ENCODE measurements around the gene MAP4. TPM values are rescaled to one million over a fixed set of nuclear protein-coding genes. Genes with fewer than 3 reads are reported as not detected.

MAP4 gene
- total RNA-seq, 2 donors from 2014 or later: 70.6 to 101 TPM

GRCh38 chr3:47897954-47898353, 118.3 kb downstream of the MAP4 start:
- H3K4me3 ChIP-seq: no peak overlapping the region
- peaks cover 0 to 2% of the 10 kb centered on the region in 2 donors for H3K36me3 ChIP-seq (replicated peaks in 1 of 2; ENCODE audit: insufficient read depth in 1 of 2, low read depth in 2 of 2)
- no peak for TF ChIP-seq CTCF (IDR thresholded peaks at IDR 0.05)
- TF ChIP-seq POLR2A (IDR thresholded peaks at IDR 0.05): no peak
- ATAC-seq (no peak), DNase-seq (no peak)
- peaks cover 39% of the 10 kb centered on the region for H3K4me1 ChIP-seq
- H3K9me3 ChIP-seq: no peaks in the 10 kb centered on the region
- no peaks in the 10 kb centered on the region for H3K27me3 ChIP-seq
- WGBS, 2 donors: 95 to 98% methylated on average over 3 of the region's 3 CpGs
- no peak overlapping the region for H3K27ac ChIP-seq
- intact Hi-C loops (cut with DNase I): no loop called here

DNA sequence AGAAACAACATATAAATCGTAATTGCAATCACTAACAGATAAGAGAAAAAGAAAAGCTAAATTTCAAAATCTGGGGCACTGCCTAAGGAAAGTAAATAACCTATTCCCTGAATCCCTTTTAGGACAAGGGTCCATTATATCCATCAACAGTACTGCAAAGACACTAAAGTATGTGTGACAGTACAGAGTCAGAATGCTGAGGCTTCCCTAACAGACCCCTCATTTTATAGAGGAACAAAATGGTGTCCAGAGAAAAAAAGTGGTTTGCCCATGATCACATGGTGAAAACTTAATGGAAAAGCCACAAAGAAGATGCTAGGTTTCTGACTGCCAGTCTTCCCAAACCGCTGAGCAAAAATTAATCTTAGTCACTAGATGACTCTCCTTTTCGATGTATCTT, 119.5 kb downstream of the MAP4 start:
- Histone ChIP-seq H3K36me3 (replicated peaks in 1 of 2; ENCODE audit: insufficient read depth in 1 of 2, low read depth in 2 of 2) (peaks cover 0 to 6% of the 10 kb centered on the region in 2 donors), H3K4me3 (no peak overlapping the region), H3K27ac (no peak overlapping the region), H3K4me1 (peaks cover 35% of the 10 kb centered on the region), H3K9me3 (no peaks in the 10 kb centered on the region), H3K27me3 (no peaks in the 10 kb centered on the region)
- no peak for TF ChIP-seq POLR2A (IDR thresholded peaks at IDR 0.05)
- TF ChIP-seq CTCF (IDR thresholded peaks at IDR 0.05): no peak
- 91 to 93% methylated on average over 3 of the region's 3 CpGs for WGBS, 2 donors
- DNase-seq (no peak), ATAC-seq (no peak)
- intact Hi-C loops (cut with DNase I): no loop called here

GRCh38 chr3:47895241-47895640, 121.0 kb downstream of the MAP4 start:
- Histone ChIP-seq H3K27ac (no peak overlapping the region), H3K4me3 (no peak overlapping the region), H3K36me3 (replicated peaks in 1 of 2; ENCODE audit: insufficient read depth in 1 of 2, low read depth in 2 of 2) (peaks cover 3 to 9% of the 10 kb centered on the region in 2 donors), H3K9me3 (no peaks in the 10 kb centered on the region), H3K4me1 (peaks cover 36% of the 10 kb centered on the region), H3K27me3 (no peaks in the 10 kb centered on the region)
- ATAC-seq: no peak
- intact Hi-C loops (cut with DNase I): no loop called here
- DNase-seq: no peak
- TF ChIP-seq CTCF (IDR thresholded peaks at IDR 0.05) (no peak), POLR2A (IDR thresholded peaks at IDR 0.05) (no peak)
- WGBS, 2 donors: 93 to 96% methylated on average over 3 of the region's 3 CpGs

DNA sequence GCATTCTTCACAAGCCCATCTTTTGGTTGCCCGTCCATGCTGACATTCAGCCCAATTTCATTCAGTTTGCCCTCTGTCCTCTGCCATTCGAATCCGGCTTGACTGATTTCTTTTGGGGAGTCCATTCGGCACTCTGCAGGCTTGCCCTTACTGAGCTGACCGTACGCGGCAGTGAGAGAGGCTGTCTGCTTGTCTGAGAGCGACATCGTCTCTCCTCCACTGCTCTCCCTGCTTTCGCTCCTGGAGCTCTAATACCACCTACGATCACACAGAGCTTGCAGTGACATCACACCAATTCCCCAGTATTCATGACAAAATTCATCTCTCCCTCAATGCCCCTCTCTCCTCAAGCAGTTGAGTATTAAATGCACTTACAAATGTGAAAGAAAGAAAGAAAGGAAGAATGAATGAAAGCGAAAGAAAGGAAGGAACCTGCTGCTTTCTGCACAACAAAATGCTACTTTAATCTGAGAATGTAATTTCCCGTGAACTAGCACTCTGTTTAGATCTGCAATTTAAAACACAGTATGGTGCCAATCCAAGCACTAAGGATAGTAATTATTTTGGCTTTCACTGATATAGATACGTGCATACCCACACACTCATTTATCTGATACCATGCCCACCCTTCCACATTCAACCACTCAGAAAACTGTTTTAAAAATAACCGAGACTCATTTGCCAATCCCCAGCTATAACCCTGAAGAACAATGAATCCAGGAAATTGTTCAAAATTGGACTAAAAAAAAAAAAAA, 123.8 kb downstream of the MAP4 start:
- H3K4me1 ChIP-seq: peaks cover 13% of the 10 kb centered on the region
- intact Hi-C loops (cut with DNase I): no loop called here
- H3K4me3 ChIP-seq: no peak overlapping the region
- no peak overlapping the region for H3K27ac ChIP-seq
- H3K27me3 ChIP-seq: no peaks in the 10 kb centered on the region
- TF ChIP-seq CTCF (IDR thresholded peaks at IDR 0.05) (no peak), POLR2A (IDR thresholded peaks at IDR 0.05) (no peak)
- WGBS, 2 donors: 90 to 94% methylated on average over 15 of the region's 15 CpGs
- DNase-seq (no peak), ATAC-seq (no peak)
- no peaks in the 10 kb centered on the region for H3K9me3 ChIP-seq
- H3K36me3 ChIP-seq (replicated peaks in 1 of 2; ENCODE audit: insufficient read depth in 1 of 2, low read depth in 2 of 2): peaks cover 3 to 9% of the 10 kb centered on the region in 2 donors

GRCh38 chr3:47891613-47892005, 124.6 kb downstream of the MAP4 start:
- DNase-seq (no peak), ATAC-seq (no peak)
- Histone ChIP-seq H3K4me3 (no peak overlapping the region), H3K36me3 (replicated peaks in 1 of 2; ENCODE audit: insufficient read depth in 1 of 2, low read depth in 2 of 2) (peaks cover 3 to 7% of the 10 kb centered on the region in 2 donors), H3K27ac (no peak overlapping the region), H3K9me3 (no peaks in the 10 kb centered on the region), H3K4me1 (peaks cover 18% of the 10 kb centered on the region), H3K27me3 (no peaks in the 10 kb centered on the region)
- intact Hi-C loops (cut with DNase I): no loop called here
- TF ChIP-seq CTCF (IDR thresholded peaks at IDR 0.05) (no peak), POLR2A (IDR thresholded peaks at IDR 0.05) (no peak)
- WGBS, 2 donors: 97% methylated on average over 3 of the region's 3 CpGs

Data from body of pancreas (tissue), 4 donors.